CD14-positive monocyte (primary cell): ENCODE measurements around the gene CDCA7L. TPM values are rescaled to one million over a fixed set of nuclear protein-coding genes. Genes with fewer than 3 reads are reported as not detected.

Source experiments
- DNase-seq, 3 donors: peaks; one replicate each; pipeline ENCODE4 v3.0.0-alpha.2; 2011 to 2022
- H2AFZ ChIP-seq: 2 replicates; pipeline ENCODE4 v1.6.0; 2012; ENCODE audit warnings: mild to moderate bottlenecking, low read depth, low read length, inconsistent platforms; ENCODE audit not compliant: insufficient read depth, poor library complexity, severe bottlenecking
- H3K27ac ChIP-seq, 2 donors: 1 replicate in 1 of 2; 2 replicates in 1 of 2; pipeline ENCODE4 v1.5.1; 2012 to 2013; ENCODE audit warnings: low read length in 2 of 2, control low read depth in 1 of 2, inconsistent platforms in 1 of 2, low read depth in 1 of 2, mild to moderate bottlenecking in 1 of 2
- H3K27me3 ChIP-seq, 2 donors: one replicate each; pipeline versions ENCODE4 v1.6.0 to v1.6.1; 2011 to 2013; ENCODE audit warnings: low read length in 2 of 2; ENCODE audit not compliant: control insufficient read depth in 2 of 2, insufficient read depth in 2 of 2
- H3K36me3 ChIP-seq, 2 donors: replicated peaks in 1 of 2; 1 replicate in 1 of 2; 2 replicates in 1 of 2; pipeline versions ENCODE4 v1.5.1 to v1.6.1; 2012 to 2013; ENCODE audit warnings: low read length in 2 of 2, control low read depth in 1 of 2, inconsistent platforms in 1 of 2, mild to moderate bottlenecking in 1 of 2; ENCODE audit not compliant: insufficient read depth in 2 of 2, control insufficient read depth in 1 of 2
- H3K4me1 ChIP-seq, 2 donors: 1 replicate in 1 of 2; 2 replicates in 1 of 2; pipeline versions ENCODE4 v1.5.1 to v1.6.1; 2012 to 2013; ENCODE audit warnings: low read length in 2 of 2, control low read depth in 1 of 2, inconsistent platforms in 1 of 2, mild to moderate bottlenecking in 1 of 2, moderate library complexity in 1 of 2; ENCODE audit not compliant: insufficient read depth in 2 of 2, control insufficient read depth in 1 of 2
- H3K4me2 ChIP-seq: replicated peaks from 2 replicates; pipeline ENCODE3; 2012; ENCODE audit warnings: low read length, moderate library complexity, mild to moderate bottlenecking; ENCODE audit not compliant: poor library complexity, severe bottlenecking; ENCODE audit errors: extremely low read depth
- H3K4me3 ChIP-seq, 3 experiments: fragments of 200-600 bp in 1 of 3; sonication (generic) in 1 of 3; replicated peaks in 1 of 3; 1 replicate in 2 of 3; 2 replicates in 1 of 3; pipeline ENCODE4 v1.5.1; 2011 to 2013; ENCODE audit warnings: low read length in 3 of 3, mild to moderate bottlenecking in 3 of 3, control low read depth in 2 of 3, low read depth in 2 of 3, inconsistent platforms in 1 of 3, moderate library complexity in 1 of 3
- H3K79me2 ChIP-seq: 2 replicates; pipeline ENCODE4 v1.6.0; 2012; ENCODE audit warnings: mild to moderate bottlenecking, control low read depth, inconsistent platforms, low read length, moderate library complexity; ENCODE audit not compliant: insufficient read depth
- H3K9ac ChIP-seq: 2 replicates; pipeline ENCODE4 v1.6.0; 2017; ENCODE audit warnings: low read length, mild to moderate bottlenecking; ENCODE audit not compliant: insufficient read depth, poor library complexity, severe bottlenecking
- H3K9me3 ChIP-seq, 2 donors: replicated peaks in 1 of 2; 1 replicate in 1 of 2; 2 replicates in 1 of 2; pipeline versions ENCODE4 v1.5.1 to v1.6.1; 2012 to 2013; ENCODE audit warnings: low read length in 2 of 2, control low read depth in 1 of 2; ENCODE audit not compliant: control insufficient read depth in 1 of 2, insufficient read depth in 1 of 2
- H4K20me1 ChIP-seq: 2 replicates; pipeline ENCODE4 v1.6.0; 2012; ENCODE audit warnings: mild to moderate bottlenecking, low read length, control low read depth, moderate library complexity; ENCODE audit not compliant: insufficient read depth
- H3K27ac Mint-ChIP-seq, 7 donors: one replicate each; pipeline ENCODE4 v1.8.0; 2020; ENCODE audit warnings: mild to moderate bottlenecking in 7 of 7, mixed read lengths in 7 of 7, moderate library complexity in 6 of 7, inconsistent platforms in 2 of 7
- H3K27me3 Mint-ChIP-seq, 3 donors: one replicate each; pipeline ENCODE4 v1.8.0; 2021 to 2022; ENCODE audit warnings: low read depth in 3 of 3, mild to moderate bottlenecking in 3 of 3, mixed read lengths in 3 of 3, moderate library complexity in 3 of 3, inconsistent platforms in 1 of 3
- H3K36me3 Mint-ChIP-seq, 2 donors: one replicate each; pipeline ENCODE4 v1.8.0; 2020; ENCODE audit warnings: mixed read lengths in 2 of 2, inconsistent platforms in 1 of 2, mild to moderate bottlenecking in 1 of 2
- H3K4me1 Mint-ChIP-seq: one replicate; pipeline ENCODE4 v1.8.0; 2020; ENCODE audit warnings: mild to moderate bottlenecking, mixed read lengths
- H3K4me3 Mint-ChIP-seq, 2 donors: one replicate each; pipeline ENCODE4 v1.8.0; 2020; ENCODE audit warnings: mild to moderate bottlenecking in 2 of 2, mixed read lengths in 2 of 2, moderate library complexity in 1 of 2
- H3K9me3 Mint-ChIP-seq, 7 donors: one replicate each; pipeline ENCODE4 v1.8.0; 2020 to 2022; ENCODE audit warnings: mixed read lengths in 7 of 7, mild to moderate bottlenecking in 6 of 7, moderate library complexity in 6 of 7, inconsistent platforms in 2 of 7
- CTCF ChIP-seq: fragments of 200-600 bp; IDR thresholded peaks from one replicate; pipeline ENCODE4 v1.8.0; 2022; ENCODE audit warnings: antibody characterized with exemption, mild to moderate bottlenecking
- WGBS: methylation state at CpG from one replicate; pipeline ENCODE4 v1.1.5; 2013; ENCODE audit warnings: missing lambda C conversion rate; ENCODE audit not compliant: insufficient coverage; 5-methylcytosine and 5-hydroxymethylcytosine counted together
- intact Hi-C, 2 donors: fragments of 100-400 bp; cut with micrococcal nuclease; formaldehyde crosslinking; loops; one replicate each; pipeline versions ENCODE4 v1.15.0 to v1.15.1; 2023
- polyA plus RNA-seq, 3 donors: library from polyadenylated mRNA; depleted of rRNA in 1 of 3; unstranded in 2 of 3; stranded (reverse) in 1 of 3; fragments of 300-500 nt in 2 of 3; fragments of >200 nt in 1 of 3; fragmentation: Illumina TruSeq in 2 of 3; gene quantifications; 1 replicate in 2 of 3; 2 replicates in 1 of 3; pipeline ENCODE4 v1.2.3, GENCODE V29; 2012 to 2021

Gene CDCA7L
- polyA plus RNA-seq, 3 donors: 2.5 to 4.3 (median 3.1) TPM

DNA sequence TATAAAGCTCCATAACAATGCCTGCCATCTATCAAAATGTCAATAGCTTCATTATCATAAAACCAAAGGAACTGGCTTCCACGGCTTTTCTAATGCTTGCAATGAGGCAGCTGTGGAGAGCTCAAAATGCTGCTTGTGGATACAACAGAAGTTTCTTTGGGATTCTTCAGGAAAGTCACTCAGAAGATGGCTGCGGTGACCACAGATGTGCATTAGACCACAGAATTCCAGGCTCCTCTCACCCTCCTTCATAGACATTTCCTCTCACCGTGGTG is 77.2 kb downstream of the CDCA7L start:
- Mint-ChIP-seq H3K9me3 (peaks cover 0 to 1% (median 0%) of the 10 kb centered on the region in 7 donors), H3K36me3 (no peaks in the 10 kb centered on the region), H3K4me3 (no peak overlapping the region), H3K27ac (no peak overlapping the region), H3K27me3 (no peaks in the 10 kb centered on the region), H3K4me1 (peaks cover 6% of the 10 kb centered on the region)
- H3K27me3 ChIP-seq: no peaks in the 10 kb centered on the region
- TF ChIP-seq CTCF: no peak
- H3K79me2 ChIP-seq: no peaks in the 10 kb centered on the region
- no peak for DNase-seq
- 70% methylated on average over 2 of the region's 3 CpGs for WGBS
- H3K9me3 ChIP-seq: no peaks in the 10 kb centered on the region
- H3K4me2 ChIP-seq: no peak overlapping the region
- no peaks in the 10 kb centered on the region for H3K36me3 ChIP-seq
- no peak overlapping the region for H3K27ac ChIP-seq
- no peak overlapping the region for H3K9ac ChIP-seq
- no peaks in the 10 kb centered on the region for H4K20me1 ChIP-seq
- no peaks in the 10 kb centered on the region for H3K4me1 ChIP-seq
- intact Hi-C loops: no loop called here
- H3K4me3 ChIP-seq: no peak overlapping the region
- no peak overlapping the region for H2AFZ ChIP-seq

- H3K4me2 ChIP-seq: no peak overlapping the region
- no peaks in the 10 kb centered on the region for H3K9me3 ChIP-seq
- H3K79me2 ChIP-seq: no peaks in the 10 kb centered on the region
- H4K20me1 ChIP-seq: no peaks in the 10 kb centered on the region
- Mint-ChIP-seq H3K36me3 (no peaks in the 10 kb centered on the region), H3K9me3 (peaks cover 0 to 3% (median 0%) of the 10 kb centered on the region in 7 donors), H3K27me3 (no peaks in the 10 kb centered on the region), H3K4me3 (no peak overlapping the region), H3K27ac (no peak overlapping the region), H3K4me1 (peaks cover 6% of the 10 kb centered on the region)
- no peak overlapping the region for H3K4me3 ChIP-seq
- no peak overlapping the region for H3K27ac ChIP-seq
- H2AFZ ChIP-seq: no peak overlapping the region
- H3K27me3 ChIP-seq: no peaks in the 10 kb centered on the region
- H3K9ac ChIP-seq: no peak overlapping the region
- WGBS: 44% methylated on average over 3 of the region's 8 CpGs
- TF ChIP-seq CTCF: no peak
- intact Hi-C loops: no loop called here
- H3K4me1 ChIP-seq: no peaks in the 10 kb centered on the region
- no peaks in the 10 kb centered on the region for H3K36me3 ChIP-seq
- no peak for DNase-seq
Observed at GRCh38 chr7:21867816-21868575, 77.7 kb downstream of the CDCA7L start.
